ENCODE results near the gene FAM111B. TPM values are rescaled to one million over a fixed set of nuclear protein-coding genes. Genes with fewer than 3 reads are reported as not detected.
"Not testable (repeated sequence)": the region's sequence is repeated elsewhere in the genome, so short reads cannot be mapped to it uniquely, and the experiment has no call there.

Gene FAM111B
- total RNA-seq, 4 donors from 2014 or later: 1.8 to 6.0 (median 4.7) TPM

- H3K27ac ChIP-seq: no peak overlapping the region
- H3K4me3 ChIP-seq: no peak overlapping the region
- no peak for DNase-seq
- H3K4me1 ChIP-seq: peaks cover 0 to 3% (median 1%) of the 10 kb centered on the region in 4 donors
- peaks cover 0 to 6% (median 2%) of the 10 kb centered on the region in 4 donors for H3K9me3 ChIP-seq
- no peaks in the 10 kb centered on the region for H3K27me3 ChIP-seq
- no peaks in the 10 kb centered on the region for H3K36me3 ChIP-seq
- TF ChIP-seq POLR2A (IDR thresholded peaks at IDR 0.05): no peak
- no peak for TF ChIP-seq CTCF (IDR thresholded peaks at IDR 0.05)
These were observed 5.5 kb downstream of the FAM111B start for GRCh38 chr11:59112494-59112893.

GRCh38 chr11:59114344-59114743 lies 7.3 kb downstream of the FAM111B start:
- Histone ChIP-seq H3K36me3 (no peaks in the 10 kb centered on the region), H3K9me3 (peaks cover 0 to 23% (median 5%) of the 10 kb centered on the region in 4 donors), H3K4me1 (no peaks in the 10 kb centered on the region), H3K4me3 (no peak overlapping the region), H3K27me3 (no peaks in the 10 kb centered on the region), H3K27ac (no peak overlapping the region)
- TF ChIP-seq CTCF (IDR thresholded peaks at IDR 0.05): no peak
- no peak for TF ChIP-seq POLR2A (IDR thresholded peaks at IDR 0.05)
- no peak for DNase-seq

- Histone ChIP-seq H3K36me3 (no peaks in the 10 kb centered on the region), H3K4me1 (no peaks in the 10 kb centered on the region), H3K9me3 (peaks cover 0 to 23% (median 5%) of the 10 kb centered on the region in 4 donors), H3K27me3 (no peaks in the 10 kb centered on the region), H3K4me3 (no peak overlapping the region), H3K27ac (no peak overlapping the region)
- DNase-seq: no peak
- TF ChIP-seq CTCF (IDR thresholded peaks at IDR 0.05): no peak
- TF ChIP-seq POLR2A (IDR thresholded peaks at IDR 0.05): no peak
These were observed 8.5 kb downstream of the FAM111B start for GRCh38 chr11:59115553-59115952.

GRCh38 chr11:59117774-59118173 lies 10.7 kb downstream of the FAM111B start:
- Histone ChIP-seq H3K9me3 (peaks cover 0 to 23% (median 5%) of the 10 kb centered on the region in 4 donors), H3K36me3 (no peaks in the 10 kb centered on the region), H3K4me3 (no peak overlapping the region), H3K4me1 (no peaks in the 10 kb centered on the region), H3K27ac (no peak overlapping the region), H3K27me3 (no peaks in the 10 kb centered on the region)
- no peak for TF ChIP-seq POLR2A (IDR thresholded peaks at IDR 0.05)
- DNase-seq: no peak

GRCh38 chr11:59119826-59120225 lies 12.8 kb downstream of the FAM111B start:
- Histone ChIP-seq H3K36me3 (no peaks in the 10 kb centered on the region), H3K9me3 (peaks cover 0 to 23% (median 5%) of the 10 kb centered on the region in 4 donors), H3K27me3 (no peaks in the 10 kb centered on the region), H3K4me1 (no peaks in the 10 kb centered on the region), H3K27ac (no peak overlapping the region), H3K4me3 (no peak overlapping the region)
- no peak for TF ChIP-seq POLR2A (IDR thresholded peaks at IDR 0.05)
- TF ChIP-seq CTCF (IDR thresholded peaks at IDR 0.05): no peak
- DNase-seq: no peak

- Histone ChIP-seq H3K36me3 (peaks cover 0 to 37% (median 0%) of the 10 kb centered on the region in 3 donors), H3K4me3 (no peak overlapping the region), H3K27me3 (no peaks in the 10 kb centered on the region), H3K27ac (peak overlapping the region in 1 of 4 donors; percentile 47), H3K9me3 (peaks cover 0 to 9% (median 3%) of the 10 kb centered on the region in 4 donors), H3K4me1 (no peaks in the 10 kb centered on the region)
- DNase-seq: peak; percentile 87 to 94 (median 90)
- TF ChIP-seq POLR2A (IDR thresholded peaks at IDR 0.05) (no peak), CTCF (IDR thresholded peaks at IDR 0.05) (peak; percentile 82 to 99 (median 94))
These were observed 28.8 kb downstream of the FAM111B start for GRCh38 chr11:59135648-59136461.

- not testable (repeated sequence) for H3K9me3 ChIP-seq, H3K4me3 ChIP-seq, H3K4me1 ChIP-seq, H3K27ac ChIP-seq, H3K27me3 ChIP-seq, DNase-seq
- peaks cover 0 to 33% (median 0%) of the 10 kb centered on the region in 3 donors for H3K36me3 ChIP-seq
These were observed 29.5 kb downstream of the FAM111B start for GRCh38 chr11:59136551-59136950.

Data from Peyer's patch (tissue), 4 donors.